Activated CD4-positive, alpha-beta T cell treated with anti-CD3 and anti-CD28 coated beads, Interleukin-2, amount 50 U/mL, for 1 hour (primary cell): ENCODE data around the gene SESN1.
A peak's percentile ranks its signal among the peaks of the same experiment; 100 is the strongest.

Source experiments
- DNase-seq: peaks from one replicate; pipeline ENCODE4 v3.0.0-alpha.2; 2020

SESN1 gene

DNA sequence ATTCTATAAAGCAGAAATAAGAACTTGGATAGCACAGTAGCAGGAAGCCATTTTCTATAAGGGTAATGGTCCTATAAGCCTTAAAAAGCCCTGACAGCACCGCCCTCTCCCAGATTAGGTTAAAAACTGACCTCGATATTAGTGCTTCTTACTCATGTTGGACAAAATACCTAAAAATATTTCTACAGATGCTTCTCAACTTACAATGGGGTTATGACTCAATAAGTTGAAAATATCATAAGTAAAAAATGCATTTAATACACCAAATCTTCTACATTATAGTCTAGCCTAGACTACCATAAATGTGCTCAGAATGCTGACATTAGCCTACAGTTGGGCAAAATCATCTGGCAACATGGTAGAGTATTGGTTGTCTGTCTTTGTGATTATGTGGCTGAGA, 70.3 kb downstream of the SESN1 start:
- DNase-seq = no peak

DNA sequence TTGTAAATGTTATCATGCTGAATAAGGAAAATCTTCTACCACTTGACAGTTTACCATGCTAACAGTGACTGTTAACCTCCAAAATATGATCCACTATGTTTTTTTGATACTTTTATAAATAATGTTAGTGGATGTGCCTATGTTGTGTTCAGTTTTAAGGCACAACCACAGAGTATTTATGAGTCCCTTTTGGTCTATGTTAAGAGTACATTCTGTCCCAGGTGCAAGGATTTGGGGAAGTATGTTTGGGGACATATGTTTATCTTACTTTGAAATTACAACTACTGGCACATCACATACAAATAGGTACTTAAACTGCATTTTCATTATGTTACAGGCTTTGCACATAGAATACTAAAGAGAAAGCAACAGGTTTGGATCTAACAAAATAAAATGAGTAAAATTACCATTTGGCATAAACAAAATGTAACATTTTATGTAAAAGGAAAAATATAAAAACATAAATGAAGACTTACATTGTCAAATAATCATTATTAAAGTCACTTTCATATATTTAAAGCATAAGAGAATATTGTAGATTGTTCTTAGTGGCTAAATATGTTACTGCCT, 71.2 kb downstream of the SESN1 start:
- DNase-seq = no peak

DNA sequence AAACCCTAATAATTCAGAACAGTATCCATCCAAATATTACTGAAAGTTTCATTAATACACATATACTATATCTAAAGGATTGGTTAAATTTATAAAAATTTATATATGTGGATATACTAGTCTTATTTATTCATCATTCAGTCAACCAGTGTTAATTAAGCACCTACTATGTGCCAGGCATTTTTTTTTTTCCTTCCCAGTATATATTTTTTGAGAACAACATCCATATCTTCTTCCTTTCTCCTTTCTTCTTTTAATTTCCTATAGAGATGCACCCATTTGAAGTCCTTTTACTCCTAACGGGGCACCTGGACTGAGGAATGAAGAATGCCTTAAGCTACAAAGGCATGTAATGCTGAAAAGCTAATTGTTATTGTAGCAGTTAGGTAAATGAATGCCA, 72.8 kb downstream of the SESN1 start:
- no peak for DNase-seq

DNA sequence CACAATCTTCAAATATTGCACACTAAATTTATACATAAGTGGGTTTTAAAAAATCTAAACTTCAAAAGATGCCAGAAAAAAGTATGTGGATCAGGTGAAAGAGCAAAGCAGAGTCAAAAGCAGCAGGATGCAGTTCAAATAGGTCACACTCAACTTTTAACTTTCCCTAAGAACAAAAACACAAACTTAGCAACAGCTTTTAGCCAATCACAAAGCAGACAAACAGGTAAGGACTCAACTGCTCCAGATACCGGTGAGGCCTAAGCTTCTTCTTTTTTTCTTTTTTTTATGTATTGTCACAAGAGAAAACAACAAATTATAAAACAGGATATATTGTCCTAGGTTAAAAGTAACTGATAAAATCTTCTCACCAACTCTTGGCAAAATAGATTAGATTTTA, 74.7 kb downstream of the SESN1 start:
- no peak for DNase-seq

DNA sequence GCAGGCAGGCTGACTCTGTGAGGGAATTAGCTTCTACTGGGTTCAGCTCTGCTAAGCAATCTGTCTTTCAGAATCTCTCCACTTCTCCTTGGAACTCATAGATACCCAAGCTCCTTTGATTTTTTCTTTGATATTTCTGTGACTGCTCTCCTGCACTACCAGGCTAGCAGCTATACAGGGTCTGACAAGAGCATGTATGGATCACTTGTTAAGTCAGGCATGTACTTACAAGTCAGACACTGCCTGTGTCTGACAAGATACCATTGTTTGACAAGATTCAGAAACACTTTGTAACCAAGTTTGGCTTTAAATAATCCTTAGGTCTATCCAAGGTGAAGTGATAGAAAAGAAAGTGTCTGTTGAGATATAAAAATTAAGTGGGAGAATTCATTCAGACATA, 79.5 kb downstream of the SESN1 start:
- no peak for DNase-seq

DNA sequence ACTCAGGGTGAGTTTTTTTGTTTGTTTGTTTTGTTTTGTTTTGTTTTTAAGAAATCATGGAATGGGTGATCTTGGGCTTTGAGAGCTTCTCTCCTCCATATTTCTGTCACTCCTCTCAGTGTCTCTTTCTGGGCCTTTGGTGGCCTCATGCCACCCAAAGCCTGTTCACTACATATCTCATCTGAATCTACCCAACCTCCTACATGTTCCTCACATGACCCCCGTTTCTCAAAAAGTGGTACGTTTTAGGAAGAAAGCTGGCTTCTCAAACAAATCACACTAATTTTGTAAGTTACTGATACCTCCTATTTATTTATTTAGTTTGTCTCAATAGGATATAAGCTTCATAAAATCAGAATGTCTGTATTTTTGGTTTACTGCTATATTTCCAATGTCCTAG, 80.0 kb downstream of the SESN1 start:
- DNase-seq = no peak

DNA sequence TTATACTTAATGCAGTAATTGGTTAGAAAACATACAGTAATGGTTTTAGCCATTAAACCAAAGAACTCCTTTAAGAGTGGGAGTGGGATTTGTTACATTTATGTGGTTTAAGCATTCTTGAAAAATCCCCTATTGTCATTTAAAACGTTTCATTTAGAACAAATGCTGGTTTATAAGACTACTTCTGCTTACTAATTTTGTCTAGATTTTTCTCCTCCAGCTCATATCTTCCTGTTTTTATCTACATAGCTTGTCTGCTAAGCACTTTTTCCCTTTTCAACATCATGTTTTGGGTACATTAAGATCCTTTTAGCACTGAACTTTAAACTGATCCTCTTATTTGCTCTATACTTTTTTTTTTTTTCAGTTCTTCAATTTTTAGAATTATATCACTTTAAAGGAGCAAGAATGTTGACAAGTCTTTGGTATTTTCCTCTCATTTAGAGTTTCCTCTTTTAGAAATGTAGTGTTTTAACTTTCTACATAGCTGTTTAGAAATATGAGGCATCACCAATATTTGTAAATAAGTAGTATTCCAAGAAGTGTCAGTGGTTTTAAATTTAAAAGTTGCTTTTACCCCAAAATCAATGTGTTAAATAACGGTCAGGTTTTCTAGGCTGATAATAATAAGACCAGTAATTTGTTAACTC, 80.9 kb downstream of the SESN1 start:
- no peak for DNase-seq

DNA sequence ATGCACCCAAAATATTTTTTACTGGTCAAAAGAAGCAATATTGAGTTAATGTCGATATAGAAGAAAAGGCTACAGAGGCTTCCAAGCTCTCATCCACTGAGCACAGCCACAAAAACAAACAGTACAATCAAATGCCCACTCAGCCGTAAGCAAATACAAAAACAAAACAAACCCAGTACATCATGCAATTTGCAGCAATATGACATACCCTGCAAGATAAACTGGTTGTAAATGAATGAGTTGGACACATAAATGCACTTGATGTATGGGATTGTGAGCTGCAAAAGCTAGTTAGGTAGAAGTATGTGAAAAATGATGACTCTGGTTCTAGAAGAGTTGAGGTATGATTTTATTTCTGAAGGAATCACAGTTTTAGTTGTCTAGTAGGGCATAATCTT, 83.9 kb downstream of the SESN1 start:
- DNase-seq = no peak

DNA sequence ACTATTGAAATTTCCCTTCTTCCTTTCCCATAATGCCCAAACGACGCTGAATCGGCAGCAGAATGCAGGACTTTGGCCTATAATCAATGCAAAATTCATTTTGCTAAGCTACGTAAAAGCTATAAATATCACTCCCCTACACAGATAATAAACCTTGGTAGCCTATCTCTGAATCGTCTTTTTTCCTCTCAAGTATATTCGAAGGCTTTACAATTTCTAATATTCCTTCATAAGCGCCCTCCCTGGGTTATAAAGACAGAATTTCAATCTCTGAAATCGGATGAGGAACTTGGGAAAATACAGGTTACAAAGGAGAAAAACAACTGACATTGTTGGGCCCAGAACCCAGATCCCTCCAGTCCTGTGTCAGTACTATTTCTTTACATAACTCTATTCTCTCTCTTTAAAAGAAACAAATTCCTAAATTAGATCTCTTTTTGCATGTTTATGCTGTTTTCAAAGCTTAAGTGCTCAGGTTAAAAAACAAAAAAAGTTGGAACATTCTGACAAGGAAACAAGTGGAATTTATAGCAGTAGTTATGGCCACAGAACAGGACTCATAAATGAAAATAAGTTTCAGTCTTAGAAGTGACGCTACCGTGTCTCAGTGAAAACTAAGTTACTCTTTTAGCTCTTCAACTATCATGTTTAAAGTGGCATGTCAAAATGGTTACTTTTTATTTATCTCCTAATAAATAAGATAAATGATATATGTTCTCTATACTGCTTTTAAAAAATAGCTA, 84.5 kb downstream of the SESN1 start:
- DNase-seq = no peak

DNA sequence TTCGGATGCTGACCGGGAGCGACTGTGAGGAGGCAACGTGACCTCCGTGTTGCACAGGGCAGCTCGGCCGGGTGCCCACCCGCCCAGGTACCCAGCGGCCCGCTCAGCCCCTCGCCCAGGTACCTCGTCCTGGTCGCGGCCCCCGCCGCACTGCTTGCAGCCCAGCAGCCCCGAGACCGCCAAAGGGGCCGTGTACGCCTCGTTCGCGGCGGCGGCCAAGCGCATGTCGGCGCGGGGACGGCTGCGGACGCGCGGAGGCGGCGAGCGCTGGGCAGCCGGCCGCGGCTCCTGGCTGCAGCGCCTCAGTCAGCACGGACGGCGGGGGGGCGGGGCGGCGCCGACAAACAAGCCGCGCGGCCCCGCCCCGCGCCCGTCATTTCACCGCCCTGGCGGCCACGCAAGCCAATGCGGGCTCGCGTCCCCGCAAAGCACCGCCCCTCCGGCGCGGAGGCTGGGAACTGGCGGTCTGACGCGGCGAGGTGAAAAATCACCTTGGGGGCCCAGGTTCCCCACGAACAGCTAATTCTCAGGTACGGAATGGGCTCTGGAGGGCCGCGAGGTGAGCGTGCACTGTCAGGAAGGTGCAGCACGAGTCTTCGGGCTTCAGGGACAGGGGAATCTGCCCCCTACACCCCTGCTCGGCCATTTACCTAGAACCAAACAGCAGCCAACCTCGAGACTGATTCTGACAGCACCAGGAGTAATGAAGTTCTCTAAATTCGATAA, 85.2 kb downstream of the SESN1 start:
- DNase-seq = peak; percentile 92

DNA sequence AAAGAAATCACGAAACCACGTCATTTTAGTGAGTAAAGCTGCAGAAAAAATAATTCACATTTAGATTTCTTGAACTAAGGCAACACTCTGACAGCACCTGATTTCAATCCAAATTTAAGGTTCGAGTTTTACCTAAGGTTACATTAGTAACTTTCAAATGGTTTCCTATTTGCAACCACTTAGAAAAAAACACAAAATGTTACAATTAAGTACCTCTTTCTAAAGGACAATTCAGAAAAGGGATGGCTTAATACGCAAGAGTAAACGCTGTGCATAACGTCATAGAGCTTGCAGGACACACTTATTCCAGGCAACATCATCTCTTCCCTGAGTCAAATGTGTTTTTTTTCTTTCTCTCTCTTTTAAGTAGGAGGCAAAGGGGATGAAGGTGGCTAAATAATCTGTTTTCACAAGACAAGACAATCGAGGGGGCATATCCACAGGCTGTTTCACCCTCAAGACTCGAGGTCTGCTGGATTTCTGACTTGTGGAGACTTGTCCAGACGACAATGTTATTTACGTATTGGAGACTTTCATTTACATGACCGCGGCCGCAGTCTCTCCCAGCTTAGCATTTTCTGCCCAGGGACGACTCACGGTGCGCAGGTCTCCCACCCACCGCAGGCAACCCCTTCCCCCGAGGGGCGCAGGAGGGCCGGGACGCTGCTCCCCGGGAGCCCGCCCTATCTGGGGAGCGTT, 86.0 kb downstream of the SESN1 start:
- DNase-seq = peak; percentile 8

DNA sequence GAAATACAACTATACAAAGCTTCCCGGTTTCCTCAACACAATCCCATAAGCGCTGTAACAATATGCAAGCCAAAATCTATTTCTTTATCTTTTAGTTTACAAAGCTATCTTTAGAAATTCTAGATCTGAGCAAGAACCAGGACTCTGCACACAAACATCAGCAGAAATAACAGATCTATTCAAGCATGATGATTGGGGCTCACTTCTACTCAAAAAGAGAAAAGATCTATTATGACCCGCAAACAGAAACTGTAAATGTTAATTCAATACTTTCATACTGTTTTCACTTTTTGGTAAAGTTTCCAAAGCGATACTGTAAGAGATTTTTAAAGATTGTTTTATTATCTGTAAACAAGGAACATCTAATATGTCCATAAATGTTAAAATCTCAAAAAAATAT, 86.6 kb downstream of the SESN1 start:
- no peak for DNase-seq

DNA sequence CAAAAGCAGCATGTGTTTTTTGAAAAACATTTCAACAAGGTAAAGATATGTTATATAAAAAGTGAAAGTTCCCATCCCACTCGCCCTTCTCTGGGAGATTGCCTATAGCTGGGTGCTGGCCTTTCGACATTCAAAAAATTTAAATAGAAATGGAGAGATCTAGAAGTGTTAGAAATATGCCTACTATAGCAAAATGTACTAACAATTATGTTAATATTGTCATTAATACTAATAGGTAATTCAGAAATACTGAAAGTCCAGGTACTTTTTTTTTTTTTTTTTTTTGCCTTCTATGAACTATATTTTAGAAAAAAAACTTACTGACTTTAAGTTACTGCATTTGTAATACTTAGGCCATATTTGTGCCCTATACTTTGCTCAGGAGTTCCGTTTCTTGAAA, 87.1 kb downstream of the SESN1 start:
- DNase-seq = no peak

DNA sequence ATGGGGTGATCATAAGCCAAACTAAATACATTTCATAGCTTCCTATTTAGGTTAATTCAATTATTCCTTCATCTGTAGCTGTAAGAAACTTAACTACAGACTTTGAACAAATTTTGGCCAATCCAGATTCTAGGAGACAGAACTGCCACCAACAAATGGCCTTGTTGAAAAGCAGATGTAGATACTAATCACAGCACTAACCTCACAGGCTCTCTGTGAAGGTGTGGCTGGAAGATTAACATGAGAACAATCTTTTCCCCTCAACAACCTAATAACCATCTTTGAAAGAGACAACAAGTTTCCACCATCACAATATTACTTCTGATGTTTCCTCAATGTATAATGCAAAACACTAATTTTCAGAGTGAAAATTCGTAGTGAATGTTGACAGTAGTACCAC, 87.8 kb downstream of the SESN1 start:
- no peak for DNase-seq

DNA sequence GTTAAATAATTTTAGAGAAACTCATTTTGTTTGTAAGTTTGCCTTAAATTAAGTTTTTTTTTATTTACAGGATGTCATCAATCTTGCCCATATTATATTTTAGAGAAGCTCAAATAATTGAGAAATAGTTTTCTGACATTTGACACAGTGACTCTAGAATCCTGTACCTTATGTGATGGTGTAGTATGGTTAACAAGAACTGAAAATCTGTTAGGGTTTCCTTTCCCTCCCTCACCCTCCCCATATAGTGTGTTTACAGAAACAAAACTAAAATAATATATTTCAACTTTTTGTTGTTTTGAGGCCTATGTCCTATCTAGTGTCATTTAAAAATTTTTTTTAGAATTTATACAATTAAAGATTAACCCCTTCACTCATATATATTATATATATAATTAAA, 91.8 kb downstream of the SESN1 start:
- DNase-seq = no peak

DNA sequence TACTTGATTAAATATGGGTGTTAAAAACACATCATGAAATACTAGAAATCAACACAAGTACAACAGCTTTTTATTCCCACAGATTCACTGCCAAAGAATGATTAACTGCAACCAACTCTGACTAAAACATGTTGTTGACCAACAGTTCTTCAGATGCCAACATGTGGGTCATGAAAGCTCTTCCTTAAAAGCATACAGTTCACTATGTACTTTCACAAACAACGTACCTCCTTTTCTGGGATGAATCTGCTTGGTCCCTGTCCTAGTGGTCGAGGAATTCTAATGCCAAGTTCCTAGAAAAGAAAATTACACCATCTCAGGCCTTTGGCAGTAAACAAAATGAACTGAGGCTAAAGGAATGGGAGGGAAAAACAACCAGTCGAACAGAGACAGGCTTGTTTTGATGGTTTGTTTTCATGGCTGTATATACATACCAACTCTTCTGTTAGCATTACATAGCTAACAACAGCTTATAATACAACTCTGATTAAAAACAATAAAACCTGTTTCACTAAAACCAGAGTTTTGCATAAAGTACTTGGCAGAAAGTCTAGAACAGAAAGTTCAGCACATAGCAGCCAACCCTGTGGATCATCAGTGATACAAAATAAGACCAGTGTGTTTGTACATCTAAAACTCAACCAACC, 92.5 kb downstream of the SESN1 start:
- DNase-seq = no peak

DNA sequence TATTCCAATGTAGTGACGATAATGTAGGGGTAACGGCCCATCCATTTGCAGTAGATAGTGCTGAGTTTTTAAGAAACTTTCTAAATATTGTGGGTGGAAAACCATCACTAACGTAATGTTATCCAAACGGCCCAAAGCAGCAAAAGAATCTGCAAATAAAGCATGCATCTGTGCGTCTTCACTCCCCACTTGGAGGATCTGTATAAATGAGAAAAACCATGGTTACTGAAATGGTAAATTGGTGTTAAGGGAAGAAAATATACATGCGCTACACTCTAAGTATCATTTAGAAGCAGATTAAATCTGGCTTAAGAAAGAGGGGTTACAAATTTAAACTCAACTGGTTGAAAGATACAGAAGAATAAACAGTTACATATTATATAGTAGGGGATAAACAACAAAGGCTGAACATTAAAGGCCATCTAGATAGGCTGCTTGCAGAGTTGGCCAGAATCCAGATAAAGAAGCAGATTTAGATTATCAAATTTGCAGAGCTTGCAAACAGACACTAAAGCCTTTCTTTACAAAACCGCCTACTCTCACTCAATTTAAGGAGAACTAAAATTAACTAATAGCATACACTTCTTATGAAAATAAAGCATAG, 93.3 kb downstream of the SESN1 start:
- no peak for DNase-seq

DNA sequence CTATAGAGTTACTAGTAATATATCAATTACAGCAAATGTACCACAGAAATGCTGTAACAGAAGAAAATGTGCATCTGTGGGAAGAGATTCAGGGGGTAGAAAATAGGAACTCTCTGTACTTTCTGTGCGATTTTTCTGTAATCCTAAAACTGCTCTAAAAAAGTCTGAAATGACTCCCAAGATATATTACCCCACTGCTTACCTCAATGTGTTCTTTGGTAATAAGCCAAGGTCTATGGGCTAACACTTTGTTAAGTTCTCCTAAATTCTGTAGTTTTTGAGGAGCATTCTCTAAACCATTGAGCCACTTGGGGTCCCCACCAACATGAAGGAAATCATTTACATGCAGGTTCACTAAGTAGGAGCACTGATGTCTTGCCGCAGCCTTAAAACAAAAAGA, 94.4 kb downstream of the SESN1 start:
- no peak for DNase-seq

DNA sequence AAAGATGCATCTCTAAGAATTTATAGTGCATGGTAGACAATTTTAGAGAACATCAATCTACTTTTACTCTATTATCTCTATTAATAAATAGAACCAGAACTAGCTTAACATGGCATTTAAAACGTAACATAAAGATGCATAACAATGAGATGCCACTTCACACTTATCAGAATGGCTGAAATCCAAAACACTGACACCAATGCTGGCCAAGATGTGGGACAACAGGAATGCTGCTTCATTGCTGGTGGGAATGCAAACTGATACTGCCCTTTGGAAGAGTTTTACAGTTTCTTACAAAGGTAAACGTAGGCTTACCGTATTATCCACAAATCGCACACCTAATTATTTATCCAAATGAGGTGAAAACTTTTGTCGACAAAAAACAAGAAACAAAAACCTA, 95.2 kb downstream of the SESN1 start:
- DNase-seq = no peak

DNA sequence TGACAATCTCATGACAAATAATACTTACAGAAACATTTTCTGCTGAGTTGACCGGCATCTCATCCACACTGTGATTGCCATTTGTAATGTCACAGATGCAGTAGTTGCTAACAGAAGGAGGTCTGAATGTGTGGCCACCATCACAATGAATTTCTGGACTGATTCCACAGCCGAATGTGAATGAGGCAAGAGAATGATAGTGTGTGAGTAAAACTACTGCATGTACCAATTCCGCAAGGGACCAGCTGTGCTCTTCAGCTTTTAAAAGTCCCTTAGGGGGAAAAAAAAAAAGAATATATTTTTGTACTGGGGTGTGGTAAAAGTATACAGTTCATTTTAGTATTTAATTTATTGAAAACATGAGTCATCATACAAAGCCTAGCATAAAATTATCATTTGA, 96.2 kb downstream of the SESN1 start:
- no peak for DNase-seq

DNA sequence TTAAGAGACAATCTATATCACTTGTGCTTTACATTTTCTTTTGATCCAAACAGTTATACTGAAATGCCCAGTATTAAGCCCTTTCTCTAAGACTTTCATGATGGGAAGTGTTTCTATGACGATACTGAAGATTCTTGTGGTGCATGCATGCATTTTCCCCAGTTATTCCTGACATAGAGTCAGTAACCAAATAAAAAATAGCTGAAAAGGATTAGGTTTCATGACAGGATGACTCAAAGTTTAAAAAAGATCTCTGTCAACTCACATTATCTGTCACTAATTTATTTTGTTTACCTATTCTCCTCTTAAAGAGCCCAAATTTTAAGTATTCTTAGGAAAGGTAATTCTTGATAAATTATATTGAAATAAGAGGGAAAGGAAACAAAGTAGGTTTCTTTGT, 98.4 kb downstream of the SESN1 start:
- no peak for DNase-seq

DNA sequence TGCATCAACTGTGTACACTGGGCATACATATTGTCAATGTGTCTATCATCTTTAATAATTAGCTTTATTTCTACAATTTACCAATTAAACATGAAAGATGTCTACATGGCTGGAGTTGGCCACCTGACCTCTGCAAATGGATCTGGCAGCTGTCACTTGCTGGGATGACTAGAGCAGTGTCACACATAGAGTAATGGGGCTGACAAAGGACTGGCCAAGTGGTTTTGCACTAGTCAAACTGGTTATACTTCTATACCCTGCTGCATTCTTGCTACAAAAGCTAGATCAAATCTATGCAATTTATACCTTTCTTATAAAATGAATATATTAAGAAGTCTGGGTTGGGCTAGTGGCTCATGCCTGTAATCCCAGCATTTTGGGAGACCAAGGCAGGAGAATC, 99.3 kb downstream of the SESN1 start:
- DNase-seq = no peak
